LoVo (cell line): ENCODE results near the gene MDFI.

ENCODE experiments used
- DNase-seq: peaks from one replicate; pipeline ENCODE4 v3.0.0-alpha.2; 2016; ENCODE audit warnings: low spot score

MDFI gene

DNA sequence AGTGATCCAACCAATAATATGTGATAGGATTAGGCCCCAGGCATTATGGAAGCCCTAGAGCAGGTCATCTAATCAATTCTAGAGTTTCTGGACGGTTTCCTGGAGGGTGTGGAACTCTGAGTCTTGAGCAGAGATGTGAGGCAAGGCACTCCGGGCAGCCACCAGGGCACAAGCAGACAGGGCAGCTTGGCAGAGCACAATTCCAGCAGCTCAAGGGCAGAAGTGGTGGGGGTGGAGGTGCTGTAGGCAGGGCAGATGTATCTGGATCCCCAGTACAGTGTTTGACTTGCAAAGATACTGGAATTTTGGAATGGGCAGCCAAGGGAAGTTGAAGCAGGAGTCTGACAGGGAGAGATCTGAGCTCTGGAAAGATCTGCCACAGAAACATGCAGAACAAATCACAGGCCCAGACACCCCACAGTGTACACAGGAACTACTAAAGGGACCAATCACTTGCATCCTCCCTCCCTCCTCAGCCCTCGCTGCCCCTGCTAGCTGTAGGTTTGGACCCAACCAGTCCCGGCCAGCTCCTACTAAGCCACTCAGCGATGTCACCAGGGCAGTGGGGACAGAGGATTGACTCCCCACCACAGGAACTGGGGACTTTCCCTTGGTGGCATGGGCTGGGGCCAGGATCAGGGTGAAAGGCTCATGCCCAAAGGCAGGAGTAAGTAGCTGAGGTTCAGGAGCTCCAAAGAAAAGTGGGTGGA lies 50.1 kb downstream of the MDFI start:
- no peak for DNase-seq

DNA sequence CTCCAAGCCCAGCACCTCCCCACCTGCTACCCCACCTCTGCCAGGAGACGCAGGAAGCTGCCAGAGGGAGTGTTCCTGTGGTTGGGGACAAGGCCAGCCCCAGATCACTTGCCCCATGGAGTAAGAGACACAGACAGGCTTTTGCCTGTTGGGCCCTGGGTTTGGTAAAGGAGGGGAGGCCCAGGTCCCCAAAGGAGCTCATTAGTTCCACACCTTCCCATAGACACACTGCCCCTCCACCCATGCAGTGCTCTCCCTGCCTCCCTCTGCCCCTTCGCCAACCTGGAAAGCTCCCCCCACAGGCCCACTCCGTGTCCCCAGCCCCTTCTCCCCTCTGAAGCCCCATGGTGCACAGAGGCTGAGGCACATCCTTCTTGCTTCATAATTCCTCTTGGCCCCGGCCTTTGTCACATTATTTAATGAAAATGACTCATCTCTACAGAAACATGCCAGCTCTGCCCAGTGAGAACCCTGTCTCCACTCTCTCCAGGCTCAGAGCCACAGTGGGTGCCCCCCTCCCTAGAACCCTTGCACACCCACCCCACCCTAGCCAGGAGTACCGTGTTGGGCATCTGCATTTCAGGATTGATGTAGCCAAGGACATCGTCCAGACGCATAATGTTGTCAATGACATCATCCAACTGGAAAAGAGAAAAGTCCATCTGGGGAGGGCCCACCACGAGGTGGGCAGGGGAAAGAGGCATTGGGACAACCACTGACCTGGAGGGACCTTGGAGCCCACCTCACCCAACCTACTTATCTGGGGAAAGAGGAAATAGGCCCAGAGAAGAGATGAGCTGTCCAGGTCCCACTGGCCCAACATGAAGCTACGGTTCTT lies 51.1 kb downstream of the MDFI start:
- DNase-seq = no peak

DNA sequence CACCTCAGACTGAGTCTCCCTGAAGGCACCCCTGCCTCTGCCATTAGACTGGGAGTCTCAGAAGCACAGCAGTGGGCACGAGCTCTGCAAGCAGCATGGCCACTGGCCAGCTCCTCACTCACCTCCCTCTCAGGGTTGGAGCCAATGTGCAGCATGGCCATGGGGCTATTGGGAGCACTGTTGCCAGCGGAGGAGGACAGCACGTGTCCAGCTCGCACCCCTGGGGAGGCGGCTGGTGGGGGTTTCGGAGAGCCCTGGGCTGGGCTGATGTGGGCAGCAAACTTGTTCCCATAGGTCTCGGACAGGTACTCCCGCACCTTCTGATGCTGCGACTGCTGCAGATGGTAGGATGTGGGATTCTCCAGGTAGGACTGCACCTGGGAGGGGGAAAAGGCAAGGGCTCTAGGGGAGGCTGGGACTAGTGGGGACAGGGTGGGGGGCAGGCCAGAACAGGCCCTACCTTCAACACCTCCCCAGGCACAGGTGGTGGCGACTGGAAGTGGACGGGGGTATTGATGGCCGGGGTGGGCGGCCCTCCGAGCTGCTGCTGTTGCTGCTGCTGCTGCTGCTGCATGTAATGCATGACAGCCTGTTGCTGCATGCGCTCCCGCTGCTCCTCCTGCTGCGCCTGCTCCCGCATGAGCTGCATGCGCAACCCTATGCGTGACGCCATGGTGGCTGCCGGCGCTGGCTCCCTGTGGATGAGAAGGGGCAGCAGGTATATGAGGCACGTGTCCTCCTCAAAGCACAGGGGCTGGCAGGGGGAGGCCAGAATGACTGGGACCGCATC lies 52.5 kb downstream of the MDFI start:
- no peak for DNase-seq

DNA sequence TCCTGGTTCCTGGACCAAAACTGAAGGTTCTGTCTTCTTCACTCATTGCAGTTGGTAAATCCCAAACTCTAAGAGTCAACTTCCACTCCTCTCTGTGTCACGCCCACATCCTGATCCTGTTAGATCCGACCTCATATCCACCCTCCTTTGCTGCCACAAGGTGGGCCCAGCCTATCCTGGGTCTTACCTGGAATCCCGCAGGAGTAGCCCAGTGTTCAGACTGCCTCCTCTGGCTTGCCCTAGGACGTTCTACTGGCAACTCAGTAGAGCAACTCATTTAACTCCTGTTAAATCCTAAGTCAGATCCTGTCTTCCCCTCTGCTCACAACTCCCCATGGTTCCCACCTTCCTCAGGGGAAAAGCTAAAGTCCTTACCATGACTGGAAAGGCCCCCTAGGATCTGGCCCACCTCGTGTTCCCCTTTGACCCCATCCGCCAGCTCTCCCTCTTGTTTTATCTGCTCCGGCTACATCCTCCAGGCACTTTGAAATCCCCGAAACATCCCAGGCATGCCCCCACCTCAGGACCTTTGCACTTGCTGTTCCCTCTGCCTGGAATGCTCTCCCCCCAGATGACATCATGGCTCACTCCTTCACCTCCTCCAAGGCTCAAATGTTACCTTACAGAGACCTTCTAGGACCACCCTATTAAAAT lies 53.3 kb downstream of the MDFI start:
- no peak for DNase-seq

DNA sequence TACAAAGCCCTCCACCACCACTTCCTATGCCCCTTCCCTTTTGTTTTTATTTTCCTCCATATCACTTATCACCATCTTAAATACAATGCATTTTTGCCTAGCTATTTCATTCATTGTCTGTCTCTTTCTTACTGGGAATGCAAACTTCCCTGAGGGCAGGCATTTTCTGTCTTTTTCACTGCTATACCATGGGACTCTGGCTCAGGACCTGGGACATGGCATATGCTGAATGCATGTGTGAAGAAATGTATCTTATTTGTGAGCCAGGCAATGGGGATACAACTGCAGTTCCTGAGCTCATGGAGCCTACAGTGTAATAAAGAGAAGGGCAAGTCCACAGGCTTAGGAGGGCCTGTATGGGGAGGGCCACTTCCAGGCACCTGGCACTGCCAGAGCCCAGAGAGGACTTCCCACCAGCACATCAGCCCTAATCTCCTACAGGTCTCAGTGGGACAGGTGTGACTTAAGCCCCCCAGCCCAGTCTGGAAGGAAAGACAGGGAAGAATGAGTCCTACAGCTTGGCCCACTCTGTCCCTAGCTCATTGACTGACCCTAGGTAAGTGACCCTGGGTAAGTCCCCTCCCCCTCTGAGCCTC lies 53.9 kb downstream of the MDFI start:
- no peak for DNase-seq

DNA sequence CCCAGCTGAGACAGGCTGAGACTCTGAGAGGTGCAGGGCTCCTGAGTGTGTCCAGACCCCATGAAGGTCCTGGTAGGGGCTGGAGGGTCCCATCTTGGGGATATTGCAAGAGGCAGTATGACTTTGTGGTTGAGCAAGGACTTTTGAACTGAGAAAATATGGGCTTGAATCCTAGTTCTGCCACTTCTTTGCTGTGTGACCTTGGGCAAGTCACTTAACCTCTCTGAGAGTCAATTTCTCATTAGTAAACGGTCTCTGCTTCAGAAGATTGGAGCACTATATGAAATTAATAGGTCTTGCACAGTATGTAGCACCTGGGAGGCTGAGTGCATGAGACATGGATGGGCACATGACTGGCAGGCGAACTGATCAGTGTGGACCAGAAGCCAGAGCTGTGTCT lies 54.5 kb downstream of the MDFI start:
- DNase-seq = no peak

DNA sequence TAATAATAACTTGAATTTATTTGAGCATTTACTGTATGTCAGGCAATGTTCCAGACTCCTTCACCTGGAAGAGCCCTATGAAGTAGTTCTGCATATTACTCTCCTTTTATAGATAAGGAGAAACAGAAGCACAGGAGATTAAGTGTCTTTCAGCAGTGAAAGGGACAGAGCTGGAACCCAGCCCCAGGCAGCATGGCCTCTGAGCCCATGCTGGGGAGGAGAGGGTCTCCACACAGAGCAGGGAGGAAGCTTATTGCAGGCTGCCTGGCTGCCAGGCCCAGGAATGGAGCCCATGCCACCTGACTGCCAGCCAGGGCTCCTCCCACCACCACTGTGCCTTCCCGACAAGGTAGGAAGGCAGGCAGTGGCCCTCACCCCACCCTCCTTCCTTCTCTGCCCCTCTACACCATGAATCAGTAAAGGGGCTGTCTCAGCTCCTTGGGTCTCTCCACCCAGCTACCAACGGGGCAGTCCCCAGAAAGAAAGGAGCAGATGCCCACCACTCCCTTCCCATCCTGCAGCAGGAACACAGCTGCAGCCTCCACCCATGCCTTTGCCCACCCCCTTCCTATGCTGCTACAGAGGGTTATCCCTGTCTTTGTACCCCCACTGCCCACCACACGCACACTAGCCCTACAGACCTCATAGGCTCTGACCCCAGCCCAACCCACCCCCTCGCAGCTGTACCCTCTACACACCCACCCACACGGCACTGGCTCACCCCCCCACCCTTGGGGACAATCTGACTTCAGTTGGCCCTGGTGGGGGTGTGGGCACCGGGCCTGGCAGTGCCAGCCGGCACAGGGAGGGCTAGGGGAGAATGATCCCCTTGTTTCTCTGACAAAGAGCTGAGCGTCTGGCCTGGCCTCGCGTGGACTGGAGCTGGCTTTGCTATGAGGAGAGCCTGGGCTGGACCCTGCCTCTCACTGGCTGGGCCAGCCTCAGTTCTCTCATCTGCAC lies 55.3 kb downstream of the MDFI start:
- no peak for DNase-seq

DNA sequence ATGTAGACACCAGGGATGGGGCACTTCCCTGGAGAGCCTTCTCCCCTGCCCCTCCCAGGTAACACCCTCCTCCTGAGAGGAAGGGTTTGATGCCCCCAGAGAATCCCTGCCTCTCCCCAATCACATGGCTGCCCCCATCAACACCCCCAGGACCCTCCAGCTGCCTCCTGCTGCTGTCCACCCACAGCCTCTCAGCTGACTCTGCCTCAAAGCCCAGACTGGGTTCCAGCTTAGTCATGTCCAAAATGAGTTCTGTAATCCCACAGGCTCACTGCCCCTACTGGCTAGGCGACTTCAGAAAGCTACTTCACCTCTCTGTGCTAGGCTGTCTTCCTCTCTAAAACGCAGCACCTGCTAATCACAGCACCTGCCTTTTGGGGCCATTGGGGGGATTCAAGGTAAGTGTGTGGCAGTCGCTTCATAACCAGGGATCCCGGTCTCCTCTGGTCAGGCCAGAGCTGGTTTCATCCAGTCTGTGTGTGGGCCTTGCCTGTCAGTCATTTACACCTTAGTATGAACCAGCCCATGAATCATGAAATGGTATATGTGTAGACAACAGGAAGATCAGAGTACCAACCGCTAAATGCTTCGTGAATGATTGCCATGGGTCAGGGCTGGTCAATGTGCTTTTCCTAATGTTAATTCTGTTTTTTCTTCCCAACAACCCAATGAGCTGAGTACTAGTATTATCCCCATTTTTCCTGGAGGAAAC lies 56.7 kb downstream of the MDFI start:
- DNase-seq = no peak

DNA sequence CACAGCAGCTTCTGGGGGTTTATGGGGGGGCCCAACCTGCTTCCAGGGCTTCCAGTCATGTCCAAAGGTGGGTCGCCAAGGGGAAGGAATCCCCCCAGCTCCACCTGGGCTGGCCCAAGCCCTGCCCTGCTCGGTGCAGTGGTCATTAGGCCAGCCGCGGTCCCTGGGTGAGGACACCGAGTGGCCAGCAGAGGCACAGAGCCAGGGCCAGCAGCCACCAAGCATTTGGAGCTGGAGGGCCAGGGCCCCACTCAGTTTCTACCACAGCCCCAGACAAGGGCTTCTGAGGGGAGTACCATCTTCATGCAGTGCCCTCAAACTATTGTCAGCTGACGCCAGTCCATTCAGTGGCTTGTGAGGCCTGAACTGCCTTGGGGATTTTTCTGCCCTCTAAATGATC lies 57.6 kb downstream of the MDFI start:
- DNase-seq = no peak

DNA sequence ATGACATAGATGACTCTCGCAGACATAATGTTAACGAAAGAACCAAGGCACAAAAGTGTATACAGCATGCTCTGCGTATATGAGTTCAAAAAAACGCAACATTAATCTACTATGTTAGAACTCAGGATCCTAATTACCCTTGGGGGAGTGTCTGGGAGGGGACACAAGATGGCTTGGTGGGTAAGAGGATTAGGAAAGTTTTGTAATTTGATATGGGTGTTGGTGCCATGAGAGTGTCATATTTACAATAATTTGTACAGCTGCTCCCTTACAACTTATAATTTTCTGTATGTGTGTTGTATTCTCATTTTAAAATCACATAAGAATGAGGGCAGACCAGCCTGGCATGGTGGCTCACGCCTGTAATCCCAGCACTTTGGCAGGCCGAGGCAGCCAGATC lies 58.5 kb downstream of the MDFI start:
- no peak for DNase-seq

DNA sequence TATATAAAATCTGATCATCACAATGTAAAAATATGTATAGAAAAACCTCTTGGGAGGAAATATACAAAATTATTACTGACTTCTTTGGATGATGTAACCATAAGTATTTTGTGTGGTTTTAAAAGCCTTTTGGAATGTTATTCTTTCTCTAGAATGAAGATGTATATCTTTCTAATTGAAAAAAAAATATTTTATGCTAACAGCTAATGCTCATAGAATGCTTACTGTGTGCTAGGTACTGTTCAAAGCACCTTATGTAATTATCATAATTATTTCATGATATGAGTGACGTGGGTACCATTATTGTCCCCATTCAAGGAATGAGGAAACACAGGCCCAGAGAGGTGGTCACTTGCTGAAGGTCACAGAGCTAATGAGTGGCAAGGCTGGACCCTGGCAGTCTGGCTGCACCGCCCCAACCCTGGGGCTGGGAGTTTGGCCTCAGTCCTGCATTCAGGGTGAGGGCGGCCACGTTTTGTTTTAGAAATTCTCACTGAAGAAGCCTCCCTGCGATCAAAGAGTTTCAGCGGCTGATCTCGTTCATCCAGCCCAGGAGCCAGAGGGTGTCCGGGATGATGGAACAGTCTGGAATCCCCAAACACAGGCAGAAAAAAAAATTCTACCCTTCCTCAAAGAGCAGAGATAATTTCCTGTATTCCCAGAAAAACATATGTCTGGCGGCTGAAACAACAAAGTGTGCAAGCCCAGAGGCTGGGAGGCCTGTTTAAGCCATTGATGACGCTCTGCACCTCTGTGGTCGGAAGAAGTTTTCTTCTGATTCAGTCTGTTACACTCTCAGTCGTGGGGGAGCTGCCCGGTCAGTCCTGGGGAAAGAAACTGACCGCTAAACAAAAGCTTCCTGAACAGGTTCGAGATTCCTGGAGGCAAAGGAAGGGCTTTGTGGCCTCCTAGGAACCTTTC lies 59.9 kb downstream of the MDFI start:
- no peak for DNase-seq

DNA sequence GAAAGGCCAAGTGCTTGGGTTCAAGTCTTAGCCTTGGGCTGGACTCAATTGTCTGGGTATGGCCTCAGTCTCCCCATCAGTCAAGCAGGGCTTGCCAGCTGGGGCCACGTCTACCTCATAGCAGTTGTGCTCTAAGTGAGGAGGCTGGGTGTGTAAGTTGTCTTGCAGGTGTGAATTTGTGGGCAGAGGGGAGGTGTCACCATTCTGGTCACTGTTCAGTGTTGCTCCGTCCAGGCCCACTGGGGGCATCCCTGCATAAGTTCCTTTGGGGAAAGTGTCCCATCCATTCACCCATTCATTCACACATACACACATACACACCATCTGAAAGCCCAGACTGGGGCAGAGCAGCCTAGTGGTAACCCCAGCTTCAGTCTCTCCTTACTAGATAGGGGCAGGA lies 60.8 kb downstream of the MDFI start:
- no peak for DNase-seq

DNA sequence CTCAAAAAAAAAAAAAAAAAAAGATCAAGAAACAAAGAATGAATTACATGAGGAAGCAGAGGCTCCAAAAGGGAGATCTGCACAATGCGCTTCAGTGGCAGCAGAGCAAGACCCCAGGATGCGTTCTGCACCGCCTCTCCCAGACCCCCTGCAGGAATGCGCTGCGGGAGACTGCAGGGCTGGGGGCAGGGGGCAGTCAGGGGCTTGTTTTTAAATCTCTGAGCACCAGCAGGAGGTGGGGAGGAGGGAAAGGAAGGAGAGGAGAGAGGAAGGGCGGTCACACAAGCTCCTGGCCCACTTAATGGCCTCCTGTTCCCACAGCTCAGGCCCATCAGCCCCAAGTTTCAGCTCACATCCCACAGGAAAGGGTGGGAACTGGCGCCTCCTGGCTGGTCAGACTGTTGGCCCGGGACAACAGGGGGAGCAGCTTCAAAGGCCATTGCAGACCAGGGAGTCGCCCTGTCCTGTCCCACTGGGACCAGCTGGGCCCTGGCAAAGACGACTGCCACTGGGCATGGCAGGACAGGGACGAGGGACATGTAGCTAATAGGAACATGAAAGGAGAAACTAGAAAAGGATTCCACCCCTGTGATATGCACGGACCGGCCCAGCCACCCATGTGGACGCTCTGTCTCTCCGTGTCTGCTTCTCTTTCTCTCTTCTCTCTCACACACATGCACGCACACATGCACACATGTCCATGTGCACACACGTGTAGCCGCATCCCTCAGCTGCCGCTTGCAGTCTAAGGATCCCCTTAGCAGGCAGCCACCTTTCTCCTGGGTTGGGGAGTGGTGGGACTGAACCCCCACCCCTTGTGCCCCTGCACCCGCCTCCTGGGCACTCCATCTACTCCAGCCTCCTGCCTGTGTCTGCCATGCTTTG lies 62.4 kb downstream of the MDFI start:
- no peak for DNase-seq

DNA sequence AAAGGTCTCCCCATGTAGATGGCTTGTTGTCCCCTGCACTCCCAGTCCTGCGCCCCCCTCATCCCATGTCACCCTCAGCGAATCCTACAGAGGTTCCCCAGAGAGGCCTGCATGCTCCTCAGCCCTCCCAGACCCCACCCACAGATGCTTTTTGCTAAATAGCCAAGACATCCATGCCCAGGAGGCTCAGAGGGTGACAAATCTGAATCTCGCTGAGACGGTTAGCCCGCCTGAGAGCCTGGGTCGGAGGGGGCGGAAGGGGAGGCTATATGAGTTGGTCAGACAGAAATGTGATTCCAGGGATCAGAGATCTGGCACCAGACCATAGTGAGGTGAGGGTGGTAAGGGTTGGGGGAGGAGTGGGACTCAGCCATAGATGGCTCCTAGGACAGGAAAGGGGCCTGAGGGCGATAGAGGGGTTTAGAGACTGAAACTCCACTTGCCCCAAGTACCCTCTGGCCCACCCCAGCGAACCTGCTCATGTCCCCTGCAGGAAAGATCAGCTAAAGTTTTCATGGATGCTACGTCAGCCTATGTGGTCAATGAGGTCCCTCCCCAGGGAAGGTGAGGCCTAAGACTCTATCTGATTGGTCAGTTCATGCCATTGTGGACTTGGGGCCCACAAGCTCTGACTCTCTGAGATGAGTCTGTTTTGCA lies 63.9 kb downstream of the MDFI start:
- no peak for DNase-seq

DNA sequence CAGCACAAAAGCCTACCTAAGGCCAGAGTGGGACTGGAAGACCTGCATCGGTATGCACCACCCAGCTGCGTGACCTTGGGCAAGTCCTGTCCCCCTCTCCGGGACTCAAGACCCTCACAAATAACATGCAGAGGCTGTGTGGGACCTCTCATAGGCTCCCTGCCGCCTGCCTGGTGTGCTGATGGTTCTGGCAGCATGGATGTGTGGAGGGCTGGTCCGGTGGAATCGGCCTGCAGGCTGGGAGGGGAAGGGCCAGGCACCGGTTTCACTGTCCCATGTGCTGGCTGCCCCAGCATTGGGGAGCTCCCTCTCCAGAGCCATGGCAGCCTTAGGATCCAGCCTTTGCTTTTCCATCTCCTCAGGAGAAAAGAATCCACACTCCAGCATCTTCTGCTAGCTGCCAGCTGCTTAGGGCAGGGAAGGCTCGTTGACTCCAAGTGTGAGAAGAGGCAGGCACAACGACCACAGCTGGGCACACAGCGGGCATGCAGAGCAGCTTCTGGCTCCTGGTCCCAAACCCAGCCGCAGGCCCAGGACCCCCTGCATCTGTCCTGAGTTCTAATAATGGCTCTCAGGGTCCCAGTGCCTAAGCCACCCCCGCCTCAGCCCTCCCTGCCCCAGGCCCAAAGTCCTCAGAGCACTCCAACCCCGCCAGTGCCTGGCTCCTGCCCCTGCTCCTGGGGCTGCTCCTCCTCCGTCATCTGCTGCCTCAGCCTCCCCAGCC lies 64.7 kb downstream of the MDFI start:
- DNase-seq = no peak
